ENCODE results near the gene PROM2.

GRCh38 chr2:95283562-95283961 is 9.3 kb downstream of the PROM2 start:
- TF ChIP-seq TAF1 (IDR thresholded peaks at IDR 0.05; ENCODE audit: low read depth) (no peak), FOXM1 (IDR thresholded peaks at IDR 0.05; ENCODE audit: borderline replicate concordance, low read depth) (no peak), RAD21 (IDR thresholded peaks at IDR 0.05; ENCODE audit: low read depth) (no peak), REST (IDR thresholded peaks at IDR 0.05; ENCODE audit: low read depth) (no peak), EP300 (IDR thresholded peaks at IDR 0.05; ENCODE audit: borderline replicate concordance) (no peak), ZBTB7A (IDR thresholded peaks at IDR 0.05; ENCODE audit: low read depth) (no peak), TEAD4 (IDR thresholded peaks at IDR 0.05) (no peak)
